K562 (cell line): ENCODE measurements around the gene IGFL1. TPM values are rescaled to one million over a fixed set of nuclear protein-coding genes. Genes with fewer than 3 reads are reported as not detected.

Experiments used
- CCNT2 ChIP-seq: IDR thresholded peaks from 2 replicates; pipeline ENCODE4 v1.6.1; 2011; ENCODE audit warnings: borderline replicate concordance, low read depth, mild to moderate bottlenecking, moderate library complexity, mixed read lengths, low read length; ENCODE audit not compliant: insufficient read length; ENCODE audit errors: extremely low read depth
- CREBBP ChIP-seq: IDR thresholded peaks from one replicate; pipeline ENCODE4 v1.6.1; 2012; ENCODE audit warnings: low read depth, mild to moderate bottlenecking, control low read depth, inconsistent platforms, low read length
- CREM ChIP-seq: IDR thresholded peaks from 2 replicates; pipeline ENCODE4 v1.6.1; 2014; ENCODE audit warnings: antibody characterized with exemption, low read depth
- HEY1 ChIP-seq: fragments of 250-450 bp; sonication (Bioruptor Pico); IDR thresholded peaks from 2 replicates; pipeline ENCODE4 v1.5.0; 2020; ENCODE audit warnings: mild to moderate bottlenecking, moderate library complexity, borderline replicate concordance
- NONO ChIP-seq, 2 experiments: fragments of 200-400 bp in 1 of 2; fragments of 450-650 bp in 1 of 2; formaldehyde crosslinking in 1 of 2; IDR thresholded peaks; 2 replicates each; pipeline ENCODE4 v1.6.1; 2017; ENCODE audit warnings: low read depth in 2 of 2, mild to moderate bottlenecking in 2 of 2, moderate library complexity in 2 of 2, low read length in 1 of 2
- NR2F6 ChIP-seq: fragments of 450-650 bp; formaldehyde crosslinking; IDR thresholded peaks from 2 replicates; pipeline ENCODE4 v1.4.0; 2020; ENCODE audit warnings: mild to moderate bottlenecking
- OTX1 ChIP-seq: fragments of 450-650 bp; formaldehyde crosslinking; IDR thresholded peaks from 2 replicates; pipeline ENCODE4 v1.4.0; 2022; ENCODE audit warnings: mild to moderate bottlenecking
- POLR2B ChIP-seq: fragments of 450-650 bp; IDR thresholded peaks from 2 replicates; pipeline ENCODE4 v1.6.1; 2018; ENCODE audit warnings: low read depth; ENCODE audit not compliant: partially characterized antibody
- PTRF ChIP-seq: fragments of 450-650 bp; IDR thresholded peaks from 2 replicates; pipeline ENCODE4 v1.6.1; 2016; ENCODE audit warnings: mild to moderate bottlenecking, missing genetic modification characterization, missing compliant biosample characterization
- RFX7 ChIP-seq: fragments of 250-450 bp; sonication (Bioruptor Pico); IDR thresholded peaks from 2 replicates; pipeline ENCODE4 v1.5.1; 2021; ENCODE audit warnings: mild to moderate bottlenecking
- SMAD4 ChIP-seq: fragments of 250-450 bp; sonication (Bioruptor Pico); conservative IDR thresholded peaks from 2 replicates; pipeline ENCODE4 v1.8.0; 2021; ENCODE audit warnings: inconsistent platforms, mild to moderate bottlenecking, moderate library complexity
- SRF ChIP-seq, 2 experiments: fragments of 250-450, 450-650 bp in 1 of 2; sonication (Bioruptor Pico) in 1 of 2; sonication (generic) in 1 of 2; formaldehyde crosslinking; IDR thresholded peaks; 2 replicates each; pipeline versions ENCODE4 v1.5.0 to v1.5.1; 2020 to 2022; ENCODE audit warnings: mild to moderate bottlenecking in 1 of 2, missing genetic modification reagents in 1 of 2
- TARDBP ChIP-seq: fragments of 450-650 bp; IDR thresholded peaks from 2 replicates; pipeline ENCODE4 v1.6.1; 2016
- XRCC3 ChIP-seq: fragments of 450-650 bp; IDR thresholded peaks from 2 replicates; pipeline ENCODE4 v1.6.1; 2017; ENCODE audit warnings: mild to moderate bottlenecking, moderate library complexity
- XRCC4 ChIP-seq: IDR thresholded peaks from one replicate; pipeline ENCODE4 v1.6.1; 2011; ENCODE audit not compliant: insufficient read depth, insufficient read length; ENCODE audit errors: extremely low read depth
- ZC3H4 ChIP-seq: sonication (generic); formaldehyde crosslinking; IDR thresholded peaks from 2 replicates; pipeline ENCODE4 v1.9.0; 2021; ENCODE audit warnings: missing genetic modification reagents, borderline replicate concordance
- ZNF12 ChIP-seq: sonication (generic); formaldehyde crosslinking; IDR thresholded peaks from 2 replicates; pipeline ENCODE4 v1.4.0; 2020; ENCODE audit warnings: mild to moderate bottlenecking, missing genetic modification reagents
- ZNF165 ChIP-seq: fragments of 250-450 bp; sonication (Bioruptor Pico); IDR thresholded peaks from 2 replicates; pipeline ENCODE4 v1.4.0; 2020; ENCODE audit warnings: borderline replicate concordance
- ZNF239 ChIP-seq: fragments of 250-450 bp; sonication (Bioruptor Pico); IDR thresholded peaks from 2 replicates; pipeline ENCODE4 v1.4.0; 2020; ENCODE audit warnings: mild to moderate bottlenecking
- ZNF407 ChIP-seq: fragments of 450-650 bp; IDR thresholded peaks from 2 replicates; pipeline ENCODE4 v1.6.1; 2016; ENCODE audit warnings: low read depth
- ZNF586 ChIP-seq: fragments of 450-650 bp; formaldehyde crosslinking; conservative IDR thresholded peaks from 2 replicates; pipeline ENCODE4 v1.4.0; 2020; ENCODE audit warnings: mild to moderate bottlenecking, moderate library complexity
- polyA plus RNA-seq, 8 experiments: library from polyadenylated mRNA; depleted of rRNA in 4 of 8; stranded (reverse) in 5 of 8; unstranded in 3 of 8; fragments of >200 nt; fragmentation: Nextera tagmentation in 2 of 8; fragmentation: Illumina TruSeq in 1 of 8; extraction: Ambion mirVana in 2 of 8; extraction: Trizol in 1 of 8; gene quantifications; 2 replicates each; pipeline versions ENCODE4 v1.2.1 to v1.2.3, GENCODE V29; 2011 to 2014; ENCODE audit warnings: inconsistent platforms in 1 of 8, missing spikeins in 1 of 8
- total RNA-seq, 7 experiments: library from RNA; depleted of rRNA in 6 of 7; stranded (reverse); fragments of >200 nt in 6 of 7; fragmentation: Illumina TruSeq in 2 of 7; extraction: Trizol in 2 of 7; gene quantifications; 2 replicates each; pipeline versions ENCODE4 v1.2.1 to v1.2.3, GENCODE V29; 2011 to 2021; ENCODE audit warnings: low replicate concordance in 1 of 7
- TF ChIP-seq, protein P1 (sequence below), 2 experiments: fragments of 450-650 bp in 1 of 2; sonication (generic) in 1 of 2; formaldehyde crosslinking; conservative IDR thresholded peaks; 2 replicates each; pipeline versions ENCODE4 v1.4.0 to v1.8.1; 2020 to 2022; ENCODE audit warnings: mild to moderate bottlenecking in 1 of 2, missing genetic modification reagents in 1 of 2

Gene IGFL1
- total and polyA plus RNA-seq, 9 of the 15 experiments (the other 6 are each of a cell fraction or from before 2014, with no cell fraction given) = not detected

DNA sequence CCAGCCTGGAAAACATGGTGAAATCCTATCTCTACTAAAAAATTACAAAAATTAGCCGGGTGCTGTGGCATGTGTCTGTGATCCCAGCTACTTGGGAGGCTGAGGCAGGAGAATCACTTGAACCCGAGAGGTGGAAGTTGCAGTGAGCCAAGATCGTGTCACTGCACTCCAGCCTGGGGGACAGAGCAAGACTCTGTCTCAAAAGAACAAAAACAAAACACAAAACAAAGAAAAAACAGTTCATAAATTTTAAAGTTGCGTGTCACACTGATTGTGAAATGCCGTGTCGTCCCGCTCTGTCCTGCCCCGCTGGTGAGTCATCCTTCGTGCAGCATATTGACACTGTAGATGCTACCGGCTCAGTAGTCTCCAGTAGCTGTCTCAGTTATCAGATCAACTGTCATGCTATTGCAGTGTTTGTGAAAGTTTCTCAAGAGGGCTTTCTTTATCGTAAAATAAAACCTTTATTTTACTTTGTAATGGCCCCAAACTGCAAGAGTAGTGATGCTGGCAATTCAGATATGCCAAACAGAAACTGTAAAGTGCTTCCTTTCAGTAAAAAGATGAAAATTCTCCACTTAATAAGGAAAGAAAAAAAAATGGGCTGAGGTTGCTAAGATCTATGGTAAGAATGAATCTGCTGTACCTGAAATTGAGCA, 36.4 kb upstream of the IGFL1 start (continued):
- no peak for TF ChIP-seq SRF (CRISPR knock-in tag; IDR thresholded peaks at IDR 0.05)
- no peak for TF ChIP-seq PTRF (tag)
- no peak for TF ChIP-seq ZNF165 (CRISPR knock-in tag)
- TF ChIP-seq ZC3H4 (CRISPR knock-in tag) = no peak
- peak; percentile 78; the same call in 1 of the 2 replicates for TF ChIP-seq HEY1 (CRISPR knock-in tag)
- TF ChIP-seq ZNF12 (CRISPR knock-in tag) = no peak
- TF ChIP-seq TARDBP = no peak
- no peak for TF ChIP-seq POLR2B
- TF ChIP-seq CCNT2 = peak; percentile 45
- TF ChIP-seq ZNF586 (CRISPR knock-in tag) = no peak
- no peak for TF ChIP-seq ZNF239 (CRISPR knock-in tag)
- TF ChIP-seq, protein P1, sequence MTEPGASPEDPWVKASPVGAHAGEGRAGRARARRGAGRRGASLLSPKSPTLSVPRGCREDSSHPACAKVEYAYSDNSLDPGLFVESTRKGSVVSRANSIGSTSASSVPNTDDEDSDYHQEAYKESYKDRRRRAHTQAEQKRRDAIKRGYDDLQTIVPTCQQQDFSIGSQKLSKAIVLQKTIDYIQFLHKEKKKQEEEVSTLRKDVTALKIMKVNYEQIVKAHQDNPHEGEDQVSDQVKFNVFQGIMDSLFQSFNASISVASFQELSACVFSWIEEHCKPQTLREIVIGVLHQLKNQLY (CRISPR knock-in tag; conservative IDR thresholded peaks at IDR 0.05) = no peak
- no peak for TF ChIP-seq CREBBP
- 0 out of 2 replicates have a peak, but pooled peaks have one; percentile 42 for TF ChIP-seq OTX1
- TF ChIP-seq NR2F6 = no peak
- TF ChIP-seq RFX7 = no peak
- TF ChIP-seq SMAD4 (CRISPR knock-in tag) = peak; percentile 70
- peak; percentile 82 for TF ChIP-seq CREM
- no peak for TF ChIP-seq XRCC4
- no peak for TF ChIP-seq XRCC3
- no peak for TF ChIP-seq ZNF407
- TF ChIP-seq NONO (IDR thresholded peaks at IDR 0.05; ENCODE audit: low read depth in 2 of 2, low read length in 1 of 2) = no peak
